ENCODE data around the gene RSPRY1.
"Not testable (repeated sequence)": the region's sequence is repeated elsewhere in the genome, so short reads cannot be mapped to it uniquely, and the experiment has no call there.

Gene RSPRY1

GRCh38 chr16:57273826-57274225 is 87.7 kb downstream of the RSPRY1 start:
- no peak for DNase-seq

GRCh38 chr16:57275946-57276345 is 89.8 kb downstream of the RSPRY1 start:
- DNase-seq = not testable (repeated sequence)

GRCh38 chr16:57276596-57276995 is 90.5 kb downstream of the RSPRY1 start:
- DNase-seq = no peak

- DNase-seq = no peak
Observed at GRCh38 chr16:57277586-57277985, 91.5 kb downstream of the RSPRY1 start.

DNA sequence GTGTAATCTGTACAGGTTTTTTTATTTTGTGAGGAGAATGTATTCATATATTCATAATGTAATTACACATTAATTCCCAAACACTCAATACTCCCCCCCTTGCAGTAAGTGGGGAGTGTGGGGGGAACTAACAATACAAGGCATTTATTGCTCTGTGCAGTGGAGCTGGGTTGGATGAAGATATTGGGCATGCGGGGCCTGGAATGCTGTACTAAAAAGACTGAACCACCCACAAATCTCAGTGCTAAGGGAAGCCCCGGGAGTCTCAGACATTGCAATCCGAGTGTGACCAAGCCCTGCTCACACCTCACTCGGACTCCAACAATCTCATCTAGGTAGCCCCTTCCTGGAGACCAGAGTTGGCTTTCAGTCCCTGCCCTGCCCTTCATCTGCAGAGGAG is 92.4 kb downstream of the RSPRY1 start:
- no peak for DNase-seq

DNA sequence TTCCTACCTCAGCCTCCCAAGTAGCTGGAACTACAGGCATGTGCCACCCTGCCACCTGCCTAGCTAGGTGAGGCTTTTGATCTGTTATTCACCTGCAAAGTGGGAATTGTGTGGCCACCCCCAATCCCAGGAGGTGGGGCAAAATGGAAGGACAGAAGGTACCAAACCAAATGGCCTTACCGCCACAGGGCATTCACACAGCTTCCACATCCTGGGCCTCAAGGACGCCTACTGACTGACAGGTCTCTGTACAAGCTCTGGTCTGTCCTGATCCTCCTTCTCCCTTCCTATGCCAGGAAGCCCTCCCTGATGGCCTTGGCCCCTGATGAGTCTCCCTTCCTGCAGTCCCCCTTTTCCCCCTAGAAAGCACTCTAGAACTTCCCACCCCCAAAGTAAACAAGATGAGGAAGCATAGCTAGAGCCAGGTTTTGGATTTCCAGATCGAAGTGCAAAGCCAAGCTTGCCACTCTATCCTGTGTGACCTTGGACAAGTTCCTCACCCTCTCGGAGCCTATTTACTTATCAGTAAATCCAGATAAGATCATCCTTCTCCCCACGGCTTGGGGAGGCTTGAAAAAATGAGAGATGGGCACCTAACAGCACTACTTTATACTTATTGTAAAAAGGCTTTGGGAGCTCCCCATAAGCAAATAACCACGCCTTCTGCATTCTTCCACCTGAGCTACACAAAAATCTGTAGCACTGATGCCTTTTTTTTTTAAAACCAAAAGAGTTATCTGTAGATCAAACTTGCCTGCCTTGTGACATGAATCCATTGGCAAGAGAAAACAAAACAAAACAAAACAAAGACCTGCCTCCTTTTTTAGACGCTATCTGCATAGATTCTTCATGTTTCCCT is 93.9 kb downstream of the RSPRY1 start:
- no peak for DNase-seq

DNA sequence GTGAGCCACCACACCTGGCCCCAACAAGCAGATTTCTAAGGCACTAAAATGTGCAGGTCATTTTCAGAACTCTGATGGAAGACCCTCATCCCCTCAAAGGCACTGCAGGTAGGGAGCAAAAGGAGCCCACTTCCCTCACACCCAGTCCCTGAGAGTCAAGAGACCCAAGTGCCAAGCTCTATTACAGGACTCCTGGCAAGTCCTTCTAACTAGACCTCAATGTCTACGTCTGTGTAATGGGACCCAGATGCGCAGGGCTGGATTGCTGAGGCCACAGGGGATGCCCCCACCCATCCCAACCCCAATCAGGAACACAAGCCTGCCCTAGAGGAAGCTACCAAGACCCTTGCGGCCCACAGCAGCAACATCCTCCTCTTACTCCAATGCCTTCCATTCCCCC is 95.7 kb downstream of the RSPRY1 start:
- no peak for DNase-seq

DNA sequence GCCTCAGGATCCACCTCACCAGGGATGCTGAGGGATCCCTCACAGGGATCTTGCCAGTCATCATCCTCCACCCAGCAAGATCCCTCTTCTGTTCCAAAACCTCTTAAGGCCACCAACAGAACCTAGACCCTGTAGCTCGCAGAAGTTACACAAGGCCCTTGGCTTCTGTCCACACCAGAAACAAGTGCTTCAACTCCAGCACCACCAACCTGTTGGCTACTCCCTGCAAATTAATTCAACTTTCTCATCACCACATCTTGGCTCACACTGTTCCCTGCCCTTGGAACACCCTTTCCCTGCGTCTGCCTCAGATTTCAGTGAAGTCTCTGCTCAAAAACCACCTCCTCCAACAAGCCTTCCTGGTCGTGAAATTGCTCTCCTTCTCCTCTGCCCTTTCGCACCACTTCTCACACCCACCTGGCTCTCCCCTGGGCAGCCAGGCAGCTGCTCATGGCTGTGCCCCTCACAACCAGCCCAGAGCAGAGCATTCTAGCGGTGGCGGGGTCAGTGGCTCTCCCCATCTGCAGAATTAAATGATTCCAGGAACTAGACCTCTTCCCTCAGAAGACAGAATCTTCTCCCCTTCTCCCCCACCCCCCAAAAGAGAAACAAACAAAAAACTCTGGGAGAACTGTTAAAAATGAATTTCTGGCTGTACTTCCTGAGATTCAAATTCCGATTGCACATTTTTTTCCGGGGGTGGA is 96.5 kb downstream of the RSPRY1 start:
- DNase-seq = no peak

GRCh38 chr16:57283214-57283958 is 97.3 kb downstream of the RSPRY1 start:
- no peak for DNase-seq

DNA sequence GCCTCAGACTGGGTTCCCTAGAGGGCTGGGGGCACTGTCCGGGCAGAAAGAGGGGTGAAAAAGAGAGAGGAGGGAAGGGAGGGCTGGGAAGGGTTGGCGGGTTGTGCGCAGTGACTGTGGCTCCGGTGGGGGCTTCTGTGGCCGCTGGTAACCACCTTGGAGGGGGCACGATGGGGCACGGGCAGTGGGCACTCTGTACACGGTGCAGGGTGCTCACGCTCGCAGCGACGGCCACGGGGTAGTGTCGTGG is 97.8 kb downstream of the RSPRY1 start:
- DNase-seq = no peak

DNA sequence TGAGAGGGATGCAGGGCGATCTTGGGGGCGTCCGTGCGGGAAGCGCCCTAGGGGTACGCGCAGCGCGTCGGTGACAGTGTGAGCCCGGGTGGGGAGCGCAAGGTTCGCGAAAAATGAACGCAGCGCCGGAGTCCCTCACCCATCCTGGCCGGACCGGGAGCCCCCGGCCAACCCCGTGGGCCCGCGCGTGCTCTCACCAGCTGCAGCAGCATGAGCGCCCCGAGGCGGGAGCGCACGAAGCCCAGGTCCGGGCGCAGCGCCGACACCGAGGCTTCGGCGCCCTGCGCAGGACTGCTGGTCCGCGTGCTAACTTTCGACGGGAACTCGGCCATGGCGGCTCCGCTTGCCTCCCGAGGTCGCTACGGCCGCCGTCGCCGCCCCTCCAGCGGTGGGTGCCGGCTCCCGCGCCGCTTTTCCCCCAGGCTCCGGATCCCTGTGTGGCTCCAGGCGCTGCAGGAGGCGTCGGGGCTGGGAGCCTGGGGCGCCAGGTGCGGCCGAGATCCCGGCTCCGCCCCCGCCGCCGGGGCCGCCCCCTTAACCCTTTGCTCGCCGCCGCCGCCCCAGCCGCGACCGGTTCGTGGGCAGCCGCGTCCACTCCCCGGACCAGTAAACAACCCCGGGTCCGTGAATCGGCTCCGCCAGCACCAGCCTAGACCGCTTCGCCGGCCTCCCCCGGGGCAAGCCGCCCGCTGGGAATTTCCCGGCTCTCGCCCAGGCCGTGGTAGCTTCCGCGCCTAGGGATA is 98.3 kb downstream of the RSPRY1 start, which contains the start of gene PLLP:
Gene PLLP (minus strand): TSS at position 464 of the 743 bp plus-strand sequence. CDS start 132 bp downstream, at position 332.
- DNase-seq = no peak

- no peak for DNase-seq
Observed at GRCh38 chr16:57284952-57285363, 98.8 kb downstream of the RSPRY1 start.

GRCh38 chr16:57285379-57285778 is 99.2 kb downstream of the RSPRY1 start:
- DNase-seq = no peak

- DNase-seq = no peak
Observed at GRCh38 chr16:57289391-57290257, 103.5 kb downstream of the RSPRY1 start.

Data from cerebellar nuclear complex (tissue), 1 donor.